C4-2B (cell line): ENCODE results near the gene SRSF7.

Source experiments
- H3K27ac ChIP-seq: fragments of 450-650 bp; 2 replicates; pipeline ENCODE4 v1.5.1; 2017
- ZFX ChIP-seq: fragments of 450-650 bp; IDR thresholded peaks from 2 replicates; pipeline ENCODE4 v1.6.1; 2017
- TF ChIP-seq, protein P1 (sequence below): fragments of 450-650 bp; conservative IDR thresholded peaks from 2 replicates; pipeline ENCODE4 v1.5.1; 2017; ENCODE audit warnings: mild to moderate bottlenecking

The SRSF7 gene

DNA sequence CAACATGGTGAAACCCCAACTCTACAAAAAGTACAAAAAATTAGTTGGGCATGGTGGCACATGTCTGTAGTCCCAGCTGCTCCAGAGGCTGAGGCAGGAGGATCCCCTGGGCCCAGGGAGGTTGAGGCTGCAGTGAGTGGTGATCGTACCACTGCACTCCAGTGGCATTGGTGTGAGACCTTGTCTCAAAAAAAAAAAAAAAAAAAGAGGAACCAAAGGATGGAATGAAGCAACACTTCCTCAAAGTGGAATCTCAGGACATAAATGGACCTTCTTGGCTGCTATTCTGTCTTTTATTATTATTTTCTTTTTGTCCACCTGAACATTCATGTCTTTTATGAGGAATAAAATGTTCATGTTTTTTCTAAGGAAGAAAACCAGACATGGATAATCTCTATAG, 40.6 kb upstream of the SRSF7 start:
- no peak for TF ChIP-seq ZFX
- TF ChIP-seq, protein P1, sequence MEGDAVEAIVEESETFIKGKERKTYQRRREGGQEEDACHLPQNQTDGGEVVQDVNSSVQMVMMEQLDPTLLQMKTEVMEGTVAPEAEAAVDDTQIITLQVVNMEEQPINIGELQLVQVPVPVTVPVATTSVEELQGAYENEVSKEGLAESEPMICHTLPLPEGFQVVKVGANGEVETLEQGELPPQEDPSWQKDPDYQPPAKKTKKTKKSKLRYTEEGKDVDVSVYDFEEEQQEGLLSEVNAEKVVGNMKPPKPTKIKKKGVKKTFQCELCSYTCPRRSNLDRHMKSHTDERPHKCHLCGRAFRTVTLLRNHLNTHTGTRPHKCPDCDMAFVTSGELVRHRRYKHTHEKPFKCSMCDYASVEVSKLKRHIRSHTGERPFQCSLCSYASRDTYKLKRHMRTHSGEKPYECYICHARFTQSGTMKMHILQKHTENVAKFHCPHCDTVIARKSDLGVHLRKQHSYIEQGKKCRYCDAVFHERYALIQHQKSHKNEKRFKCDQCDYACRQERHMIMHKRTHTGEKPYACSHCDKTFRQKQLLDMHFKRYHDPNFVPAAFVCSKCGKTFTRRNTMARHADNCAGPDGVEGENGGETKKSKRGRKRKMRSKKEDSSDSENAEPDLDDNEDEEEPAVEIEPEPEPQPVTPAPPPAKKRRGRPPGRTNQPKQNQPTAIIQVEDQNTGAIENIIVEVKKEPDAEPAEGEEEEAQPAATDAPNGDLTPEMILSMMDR, result no peak
- H3K27ac ChIP-seq, result no peak overlapping the region

DNA sequence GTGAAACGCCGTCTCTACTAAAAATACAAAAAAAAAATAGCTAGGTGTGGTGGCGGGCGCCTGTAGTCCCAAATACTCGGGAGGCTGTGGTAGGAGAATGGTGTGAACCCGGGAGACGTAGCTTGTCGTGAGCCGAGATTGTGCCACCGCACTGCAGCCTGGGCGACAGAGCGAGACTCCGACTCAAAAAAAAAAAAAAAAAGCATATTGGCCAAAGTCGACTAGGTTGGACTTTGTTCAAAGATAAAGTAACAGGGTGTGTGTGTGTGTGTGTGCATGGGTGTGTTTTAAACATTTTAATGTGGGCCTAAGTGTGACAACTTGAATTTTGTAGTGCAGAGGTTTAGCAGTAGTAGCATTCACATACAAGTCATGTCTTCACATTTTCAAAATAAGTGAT, 38.5 kb upstream of the SRSF7 start:
- no peak overlapping the region for H3K27ac ChIP-seq
- TF ChIP-seq, protein P1, result no peak
- TF ChIP-seq ZFX, result no peak

DNA sequence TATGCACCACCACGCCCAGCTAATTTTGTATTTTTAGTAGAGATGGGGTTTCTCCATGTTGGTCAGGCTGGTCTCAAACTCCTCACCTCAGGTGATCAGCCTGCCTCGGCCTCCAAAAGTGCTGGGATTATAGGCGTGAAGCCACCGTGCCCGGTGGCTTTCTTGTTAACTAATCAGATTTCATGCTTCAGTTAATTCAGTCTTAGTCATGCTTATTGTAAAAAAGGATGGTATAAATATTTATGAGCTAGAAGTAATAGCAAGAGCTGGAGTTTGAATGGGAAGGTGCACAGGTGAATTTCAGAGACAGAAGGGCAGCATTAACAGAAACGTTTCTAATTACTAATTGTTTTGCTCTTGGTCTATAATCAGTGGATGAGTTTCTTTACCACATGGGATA, 37.1 kb upstream of the SRSF7 start:
- no peak overlapping the region for H3K27ac ChIP-seq
- TF ChIP-seq, protein P1, result no peak
- no peak for TF ChIP-seq ZFX

DNA sequence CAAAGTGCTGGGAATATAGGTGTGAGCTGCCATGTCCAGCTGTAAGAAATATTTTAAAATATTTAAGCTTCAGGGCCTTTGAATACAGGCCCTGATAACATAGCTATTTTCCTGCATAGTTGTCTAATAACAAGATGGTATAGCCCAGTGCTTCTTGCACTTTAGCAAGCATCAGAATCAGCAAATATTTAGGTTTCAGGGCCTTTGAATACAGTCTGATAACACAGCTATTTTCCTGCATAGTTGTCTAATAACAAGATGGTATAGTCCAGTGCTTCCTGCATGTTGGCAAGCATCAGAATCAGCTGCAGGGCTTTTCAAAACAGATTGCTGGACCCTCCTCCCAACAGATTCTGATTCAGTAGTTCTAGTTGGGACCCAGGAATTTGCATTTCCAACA, 32.4 kb upstream of the SRSF7 start:
- TF ChIP-seq, protein P1, result no peak
- no peak for TF ChIP-seq ZFX

DNA sequence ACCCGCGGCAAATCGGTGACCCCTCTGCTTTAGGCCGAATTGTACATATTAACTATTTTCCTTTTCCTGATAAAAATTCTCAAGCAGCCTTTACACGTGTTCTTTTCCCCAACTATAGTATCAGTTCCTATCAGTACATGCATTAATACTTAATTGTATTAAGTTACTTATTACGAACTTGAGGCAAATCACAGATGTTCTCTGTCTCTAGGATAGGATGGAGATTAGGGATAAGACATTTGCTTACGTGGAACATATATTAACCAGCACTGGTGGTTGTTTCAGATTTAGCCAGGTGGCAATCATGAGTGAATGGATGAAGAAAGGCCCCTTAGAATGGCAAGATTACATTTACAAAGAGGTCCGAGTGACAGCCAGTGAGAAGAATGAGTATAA, 27.5 kb upstream of the SRSF7 start:
- peak overlapping the region; percentile 79 for H3K27ac ChIP-seq
- TF ChIP-seq, protein P1, result no peak
- no peak for TF ChIP-seq ZFX

More for the DNA sequence above, 32.4 kb upstream of the SRSF7 start:
- H3K27ac ChIP-seq, result peak overlapping the region; percentile 13; the same call in 1 of the 2 replicates

DNA sequence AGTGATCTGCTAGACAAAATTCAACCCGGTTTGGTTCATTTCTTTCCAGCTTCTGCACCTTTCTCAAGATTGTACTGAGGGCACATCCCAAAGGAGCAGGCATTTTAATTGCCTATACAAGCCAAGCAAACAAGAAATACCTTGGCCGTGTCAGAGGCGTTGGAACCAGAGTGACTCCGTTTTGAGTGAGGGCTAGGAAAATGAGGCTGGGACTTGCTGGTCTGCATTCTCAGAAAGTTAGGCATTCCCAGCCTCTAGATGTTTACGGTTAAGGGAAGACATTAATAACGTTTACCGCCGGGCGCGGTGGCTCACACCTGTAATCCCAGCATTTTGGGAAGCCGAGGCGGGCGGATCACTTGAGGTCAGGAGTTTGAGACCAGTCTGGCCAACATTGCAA, 25.4 kb upstream of the SRSF7 start:
- TF ChIP-seq ZFX, result no peak
- TF ChIP-seq, protein P1, result no peak
- H3K27ac ChIP-seq, result no peak overlapping the region

DNA sequence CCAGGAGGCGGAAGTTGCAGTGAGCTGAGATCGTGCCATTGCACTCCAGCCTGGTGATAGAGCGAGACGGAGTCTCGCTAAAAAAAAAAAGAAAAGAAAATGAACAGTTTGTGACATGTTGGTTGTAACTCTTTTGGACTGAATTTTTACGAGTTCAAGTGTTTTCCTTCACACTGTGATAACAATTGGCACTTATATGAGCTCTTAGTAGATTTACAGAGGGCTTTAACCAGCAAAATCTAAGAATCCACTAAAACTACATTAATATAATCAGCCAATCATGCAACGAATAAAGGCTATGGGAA, 24.7 kb upstream of the SRSF7 start:
- H3K27ac ChIP-seq, result no peak overlapping the region
- no peak for TF ChIP-seq ZFX
- TF ChIP-seq, protein P1, result no peak
